Mesothelial cell of epicardium (in vitro differentiated cells): ENCODE data around the gene ATXN1. TPM values are rescaled to one million over a fixed set of nuclear protein-coding genes. Genes with fewer than 3 reads are reported as not detected.

Experiments used
- DNase-seq, 2 experiments: peaks; one replicate each; pipeline ENCODE4 v3.0.0; 2021; ENCODE audit warnings: low spot score in 2 of 2; ENCODE audit not compliant: unreplicated experiment in 2 of 2
- H3K27ac Mint-ChIP-seq: 2 replicates; pipeline ENCODE4 v1.8.0; 2021; ENCODE audit warnings: mixed read lengths
- H3K27me3 Mint-ChIP-seq: 2 replicates; pipeline ENCODE4 v1.8.0; 2021; ENCODE audit warnings: low read depth, mixed read lengths
- H3K36me3 Mint-ChIP-seq: 2 replicates; pipeline ENCODE4 v1.8.0; 2021; ENCODE audit warnings: mixed read lengths
- H3K4me1 Mint-ChIP-seq: 2 replicates; pipeline ENCODE4 v1.8.0; 2021; ENCODE audit warnings: mixed read lengths
- H3K4me3 Mint-ChIP-seq: 2 replicates; pipeline ENCODE4 v1.8.0; 2021; ENCODE audit warnings: mild to moderate bottlenecking, moderate library complexity, mixed read lengths
- H3K9me3 Mint-ChIP-seq: 2 replicates; pipeline ENCODE4 v1.8.0; 2021; ENCODE audit warnings: mixed read lengths
- CTCF ChIP-seq: fragments of 200-600 bp; sonication (generic); IDR thresholded peaks from one replicate; pipeline ENCODE4 v1.5.0; 2021; ENCODE audit warnings: antibody characterized with exemption; ENCODE audit not compliant: unreplicated experiment
- total RNA-seq: library from RNA; stranded (reverse); gene quantifications from 3 replicates; pipeline ENCODE4 v1.2.1, GENCODE V29; 2021

The ATXN1 gene
- total RNA-seq, 1 donor from 2014 or later: 59.5 TPM

DNA sequence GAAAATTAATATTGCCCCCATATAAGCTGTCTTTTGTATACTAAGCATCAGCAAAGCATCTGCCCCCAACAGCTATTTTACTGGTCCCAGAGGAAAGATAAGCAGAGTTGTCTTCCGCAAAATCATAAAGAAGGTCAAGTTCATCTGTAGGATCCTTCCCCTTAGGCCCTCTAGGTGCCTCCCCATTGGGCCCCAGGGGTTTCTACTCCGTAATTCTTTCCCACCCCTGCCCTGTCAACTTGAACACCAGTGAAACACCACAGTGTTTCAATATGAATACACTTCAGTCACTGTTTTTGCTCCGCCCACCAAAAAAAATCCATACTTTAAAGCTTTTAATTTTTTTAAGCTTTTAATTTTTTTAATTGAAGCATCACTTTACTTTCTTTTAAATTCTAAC lies 159.2 kb downstream of the ATXN1 start:
- H3K4me3 Mint-ChIP-seq: no peak overlapping the region
- DNase-seq: no peak
- H3K27ac Mint-ChIP-seq: no peak overlapping the region
- no peaks in the 10 kb centered on the region for H3K9me3 Mint-ChIP-seq
- no peak for TF ChIP-seq CTCF
- peaks cover 19% of the 10 kb centered on the region for H3K36me3 Mint-ChIP-seq
- peaks cover 22% of the 10 kb centered on the region for H3K4me1 Mint-ChIP-seq
- H3K27me3 Mint-ChIP-seq: no peaks in the 10 kb centered on the region

- H3K4me3 Mint-ChIP-seq: no peak overlapping the region
- H3K27ac Mint-ChIP-seq: no peak overlapping the region
- H3K4me1 Mint-ChIP-seq: peaks cover 25% of the 10 kb centered on the region
- H3K36me3 Mint-ChIP-seq: peaks cover 17% of the 10 kb centered on the region
- no peak for TF ChIP-seq CTCF
- H3K9me3 Mint-ChIP-seq: no peaks in the 10 kb centered on the region
- no peaks in the 10 kb centered on the region for H3K27me3 Mint-ChIP-seq
- DNase-seq: no peak
Observed at GRCh38 chr6:16600701-16601100, 160.6 kb downstream of the ATXN1 start.

- Mint-ChIP-seq H3K36me3 (peaks cover 17% of the 10 kb centered on the region), H3K27me3 (no peaks in the 10 kb centered on the region), H3K27ac (peak overlapping the region; percentile 32), H3K4me1 (peaks cover 25% of the 10 kb centered on the region), H3K9me3 (no peaks in the 10 kb centered on the region), H3K4me3 (no peak overlapping the region)
- no peak for TF ChIP-seq CTCF
- DNase-seq: no peak
Observed at GRCh38 chr6:16600026-16600425, 161.2 kb downstream of the ATXN1 start.

DNA sequence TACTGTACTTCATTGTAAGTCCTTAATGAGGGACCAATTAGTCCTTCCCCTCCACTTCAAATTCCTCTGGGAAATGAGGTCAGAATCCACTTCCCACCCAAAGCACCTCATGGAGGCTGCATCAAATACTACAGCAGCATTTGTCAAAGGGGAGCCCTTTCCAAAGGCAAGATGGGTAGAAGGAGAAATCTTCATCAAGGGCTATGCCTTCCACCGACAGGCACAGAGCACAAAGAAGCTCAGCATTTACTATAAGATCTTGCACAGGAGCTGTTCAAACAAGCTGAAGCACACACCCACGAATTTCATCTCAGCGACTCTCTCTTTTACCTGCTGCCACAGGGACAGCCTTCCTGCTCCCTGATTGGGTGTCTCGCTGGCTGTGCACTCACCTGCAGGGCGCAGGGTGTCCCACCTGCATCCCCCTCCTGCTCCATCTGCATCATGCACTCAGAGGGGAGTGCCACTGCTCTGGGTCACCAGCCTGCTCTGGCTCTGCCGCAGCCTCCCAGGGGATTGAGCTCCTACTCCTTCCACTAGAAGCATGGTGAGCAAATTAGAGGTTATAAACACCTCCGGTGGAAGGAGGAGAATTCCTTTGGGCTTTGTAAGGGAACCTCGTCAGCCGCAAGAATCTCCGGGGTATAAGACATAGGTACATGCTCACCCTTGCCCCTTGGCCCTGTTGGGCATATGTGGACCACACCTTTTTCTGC lies 164.5 kb downstream of the ATXN1 start:
- Mint-ChIP-seq H3K4me1 (peaks cover 25% of the 10 kb centered on the region), H3K27ac (no peak overlapping the region), H3K27me3 (no peaks in the 10 kb centered on the region), H3K4me3 (no peak overlapping the region), H3K36me3 (peaks cover 7% of the 10 kb centered on the region), H3K9me3 (no peaks in the 10 kb centered on the region)
- no peak for TF ChIP-seq CTCF
- DNase-seq: no peak

DNA sequence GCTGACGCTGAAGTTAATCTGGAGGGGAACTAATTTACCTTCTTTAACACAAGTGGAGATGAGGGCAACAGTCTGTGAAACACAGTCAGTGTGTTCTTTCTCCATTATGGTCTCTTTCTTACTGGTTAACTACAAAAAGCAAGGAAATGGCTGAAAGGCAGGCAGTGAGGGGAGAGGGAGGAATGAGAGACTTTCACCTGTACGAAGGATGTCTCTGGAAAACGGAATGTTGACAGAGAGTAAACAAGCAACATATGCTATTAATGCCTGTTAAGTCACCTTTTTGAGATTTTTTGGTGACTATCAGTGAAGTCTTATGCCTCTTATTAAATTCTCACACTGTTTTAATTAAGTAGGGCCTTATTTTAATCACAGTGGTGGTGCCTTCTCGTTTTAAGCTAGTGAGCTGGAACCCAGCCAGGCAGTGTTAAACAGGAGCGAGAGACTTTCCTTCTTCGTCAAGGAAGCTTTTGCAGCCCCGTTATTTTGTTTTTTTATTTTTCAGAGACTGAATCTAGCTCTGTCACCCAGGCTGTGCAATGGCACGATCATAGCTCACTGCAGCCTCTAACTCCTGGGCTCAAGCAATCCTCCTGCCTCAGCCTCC lies 165.6 kb downstream of the ATXN1 start:
- H3K4me1 Mint-ChIP-seq: peaks cover 18% of the 10 kb centered on the region
- no peaks in the 10 kb centered on the region for H3K9me3 Mint-ChIP-seq
- DNase-seq: no peak
- no peak overlapping the region for H3K27ac Mint-ChIP-seq
- no peaks in the 10 kb centered on the region for H3K27me3 Mint-ChIP-seq
- peaks cover 5% of the 10 kb centered on the region for H3K36me3 Mint-ChIP-seq
- TF ChIP-seq CTCF: no peak
- no peak overlapping the region for H3K4me3 Mint-ChIP-seq
